ENCODE data around the gene TMX2.

TMX2 gene

GRCh38 chr11:57787006-57787604 lies 74.7 kb downstream of the TMX2 start:
- H3K79me2 ChIP-seq (ENCODE audit: insufficient read depth, low read length) = no peaks in the 10 kb centered on the region
- no peaks in the 10 kb centered on the region for H4K20me1 ChIP-seq (ENCODE audit: low read depth, low read length)

GRCh38 chr11:57787920-57788702 lies 75.7 kb downstream of the TMX2 start:
- Histone ChIP-seq H2AFZ (ENCODE audit: low read depth, low read length, severe bottlenecking) (no peak overlapping the region), H3K9me2 (replicated peaks; ENCODE audit: insufficient read depth, low read length) (no peaks in the 10 kb centered on the region), H3K79me2 (ENCODE audit: insufficient read depth, low read length) (no peaks in the 10 kb centered on the region), H3K4me2 (ENCODE audit: low read depth, low read length, poor library complexity, severe bottlenecking) (no peak overlapping the region), H3K36me3 (ENCODE audit: low read length) (no peaks in the 10 kb centered on the region), H3F3A (ENCODE audit: insufficient read depth) (no peaks in the 10 kb centered on the region), H3K27ac (ENCODE audit: low read depth, low read length) (no peak overlapping the region), H4K20me1 (ENCODE audit: low read depth, low read length) (no peaks in the 10 kb centered on the region), H3K9me3 (ENCODE audit: insufficient read depth, low read length) (no peaks in the 10 kb centered on the region), H3K9ac (ENCODE audit: low read length) (no peak overlapping the region), H3K27me3 (ENCODE audit: low read length) (no peaks in the 10 kb centered on the region), H3K4me3 (ENCODE audit: insufficient read depth, low read length, poor library complexity, severe bottlenecking) (no peak overlapping the region)
- TF ChIP-seq CTCF (IDR thresholded peaks at IDR 0.05; ENCODE audit: insufficient read depth, low read length, poor library complexity, severe bottlenecking) (no peak), EZH2phosphoT487 (conservative IDR thresholded peaks at IDR 0.05; ENCODE audit: low read length) (no peak)

More at GRCh38 chr11:57787006-57787604, 74.7 kb downstream of the TMX2 start:
- no peak overlapping the region for H3K27ac ChIP-seq (ENCODE audit: low read depth, low read length)
- H3K36me3 ChIP-seq (ENCODE audit: low read length) = no peaks in the 10 kb centered on the region
- no peak overlapping the region for H3K4me2 ChIP-seq (ENCODE audit: low read depth, low read length, poor library complexity, severe bottlenecking)
- H3K9me3 ChIP-seq (ENCODE audit: insufficient read depth, low read length) = no peaks in the 10 kb centered on the region
- no peak overlapping the region for H3K4me3 ChIP-seq (ENCODE audit: insufficient read depth, low read length, poor library complexity, severe bottlenecking)
- TF ChIP-seq EZH2phosphoT487 (conservative IDR thresholded peaks at IDR 0.05; ENCODE audit: low read length) (no peak), CTCF (IDR thresholded peaks at IDR 0.05; ENCODE audit: insufficient read depth, low read length, poor library complexity, severe bottlenecking) (no peak)
- no peak overlapping the region for H2AFZ ChIP-seq (ENCODE audit: low read depth, low read length, severe bottlenecking)
- no peaks in the 10 kb centered on the region for H3K9me2 ChIP-seq (replicated peaks; ENCODE audit: insufficient read depth, low read length)
- H3K27me3 ChIP-seq (ENCODE audit: low read length) = no peaks in the 10 kb centered on the region
- no peaks in the 10 kb centered on the region for H3F3A ChIP-seq (ENCODE audit: insufficient read depth)
- H3K9ac ChIP-seq (ENCODE audit: low read length) = no peak overlapping the region

- no peak overlapping the region for H3K27ac ChIP-seq (ENCODE audit: low read depth, low read length)
- TF ChIP-seq CTCF (IDR thresholded peaks at IDR 0.05; ENCODE audit: insufficient read depth, low read length, poor library complexity, severe bottlenecking) = no peak
- TF ChIP-seq EZH2phosphoT487 (conservative IDR thresholded peaks at IDR 0.05; ENCODE audit: low read length) = no peak
- no peaks in the 10 kb centered on the region for H4K20me1 ChIP-seq (ENCODE audit: low read depth, low read length)
- no peaks in the 10 kb centered on the region for H3F3A ChIP-seq (ENCODE audit: insufficient read depth)
- no peaks in the 10 kb centered on the region for H3K27me3 ChIP-seq (ENCODE audit: low read length)
- no peak overlapping the region for H2AFZ ChIP-seq (ENCODE audit: low read depth, low read length, severe bottlenecking)
- H3K9ac ChIP-seq (ENCODE audit: low read length) = no peak overlapping the region
- H3K4me3 ChIP-seq (ENCODE audit: insufficient read depth, low read length, poor library complexity, severe bottlenecking) = no peak overlapping the region
- H3K36me3 ChIP-seq (ENCODE audit: low read length) = no peaks in the 10 kb centered on the region
- no peak overlapping the region for H3K4me2 ChIP-seq (ENCODE audit: low read depth, low read length, poor library complexity, severe bottlenecking)
- H3K9me2 ChIP-seq (replicated peaks; ENCODE audit: insufficient read depth, low read length) = no peaks in the 10 kb centered on the region
- no peaks in the 10 kb centered on the region for H3K9me3 ChIP-seq (ENCODE audit: insufficient read depth, low read length)
- H3K79me2 ChIP-seq (ENCODE audit: insufficient read depth, low read length) = no peaks in the 10 kb centered on the region
Measured at GRCh38 chr11:57788703-57789088, 76.3 kb downstream of the TMX2 start.

All from SU-DHL-6 (cell line).